HG02759 (cell line): ENCODE results near the gene UPP2.

Source experiments
- ATAC-seq: cut with Tn5 transposase; IDR thresholded peaks from one replicate; pipeline ENCODE4 v1.9.1; 2021; ENCODE audit warnings: mild to moderate bottlenecking, moderate library complexity; ENCODE audit not compliant: unreplicated experiment

The UPP2 gene

GRCh38 chr2:158101384-158101926 lies at the start of gene UPP2:
UPP2 (plus strand) TSS chr2:158101876; CDS start chr2:158102064, 188 bp downstream.
- no peak for ATAC-seq

GRCh38 chr2:158052761-158053160 lies 48.9 kb upstream of the UPP2 start:
- ATAC-seq: no peak

- no peak for ATAC-seq
These were observed 44.8 kb upstream of the UPP2 start for GRCh38 chr2:158056875-158057274.

GRCh38 chr2:158060160-158060834 lies 41.4 kb upstream of the UPP2 start:
- ATAC-seq: no peak

GRCh38 chr2:158060835-158061435 lies 40.7 kb upstream of the UPP2 start:
- no peak for ATAC-seq

GRCh38 chr2:158061763-158062162 lies 39.9 kb upstream of the UPP2 start:
- ATAC-seq: no peak

GRCh38 chr2:158066046-158066713 lies 35.5 kb upstream of the UPP2 start:
- no peak for ATAC-seq

- no peak for ATAC-seq
These were observed 30.7 kb upstream of the UPP2 start for GRCh38 chr2:158071018-158071417.

GRCh38 chr2:158072361-158072760 lies 29.3 kb upstream of the UPP2 start:
- no peak for ATAC-seq

GRCh38 chr2:158079672-158080071 lies 22.0 kb upstream of the UPP2 start:
- no peak for ATAC-seq

- ATAC-seq: no peak
These were observed 13.6 kb upstream of the UPP2 start for GRCh38 chr2:158088093-158088492.

- no peak for ATAC-seq
These were observed 12.4 kb upstream of the UPP2 start for GRCh38 chr2:158089322-158089721.

- no peak for ATAC-seq
These were observed 10.0 kb upstream of the UPP2 start for GRCh38 chr2:158091647-158092046.

GRCh38 chr2:158094487-158095092 lies 7.1 kb upstream of the UPP2 start:
- ATAC-seq: no peak

GRCh38 chr2:158095269-158095668 lies 6.4 kb upstream of the UPP2 start:
- ATAC-seq: no peak

- ATAC-seq: no peak
These were observed 5.8 kb upstream of the UPP2 start for GRCh38 chr2:158095912-158096311.

GRCh38 chr2:158097481-158097880 lies 4.2 kb upstream of the UPP2 start:
- ATAC-seq: no peak

GRCh38 chr2:158098178-158098577 lies 3.5 kb upstream of the UPP2 start:
- ATAC-seq: no peak

GRCh38 chr2:158099716-158100115 lies 2.0 kb upstream of the UPP2 start:
- no peak for ATAC-seq

- no peak for ATAC-seq
These were observed 1.3 kb upstream of the UPP2 start for GRCh38 chr2:158100411-158100810.

GRCh38 chr2:158102446-158102845 lies 770 bp downstream of the UPP2 start:
- ATAC-seq: no peak
